PC-3 (cell line): ENCODE measurements around the gene AGAP1. TPM values are rescaled to one million over a fixed set of nuclear protein-coding genes. Genes with fewer than 3 reads are reported as not detected.

Experiments
- ATAC-seq: fragments of 200-7000 bp; cut with Tn5 transposase; 2 replicates; pipeline ENCODE4 v1.9.1; 2020; ENCODE audit warnings: mild to moderate bottlenecking, moderate library complexity
- BruUV-seq: library from RNA; stranded (reverse); fragments of 400-500 nt; replicated peaks from 2 replicates; lab custom pipeline; 2021; lab: Mats Ljungman, UMichigan
- CTCF ChIA-PET: fragments of 300-600 bp; sonication (Branson Sonifier 250); formaldehyde crosslinking; loops from one replicate; lab custom pipeline; 2022; ENCODE audit warnings: antibody characterized with exemption; lab: Charles Lee
- POLR2A ChIA-PET: fragments of 300-600 bp; sonication (Branson Sonifier 250); formaldehyde crosslinking; loops from one replicate; lab custom pipeline; 2022; ENCODE audit warnings: antibody characterized with exemption; ENCODE audit not compliant: unreplicated experiment; lab: Charles Lee
- DNase-seq: peaks from one replicate; pipeline ENCODE4 v3.0.0-alpha.2; 2015
- H2AFZ ChIP-seq: fragments of 300-600 bp; sonication (generic); 2 replicates; pipeline ENCODE4 v1.6.0; 2016; ENCODE audit warnings: antibody characterized with exemption, low read length
- H3F3A ChIP-seq: fragments of 300-600 bp; sonication (generic); one replicate; pipeline ENCODE4 v1.6.0; 2017; ENCODE audit warnings: antibody characterized with exemption, low read length, control low read depth, mild to moderate bottlenecking; ENCODE audit not compliant: unreplicated experiment
- H3K27ac ChIP-seq: fragments of 300-600 bp; sonication (generic); 2 replicates; pipeline ENCODE4 v1.5.1; 2016; ENCODE audit warnings: mild to moderate bottlenecking, low read length
- H3K27me3 ChIP-seq: fragments of 300-600 bp; sonication (generic); 2 replicates; pipeline ENCODE4 v1.6.1; 2016; ENCODE audit warnings: low read length, mixed read lengths
- H3K36me3 ChIP-seq: fragments of 300-600 bp; sonication (generic); 2 replicates; pipeline ENCODE4 v1.6.1; 2016; ENCODE audit warnings: low read depth, mixed run types, low read length, mixed read lengths
- H3K4me1 ChIP-seq: fragments of 300-600 bp; sonication (generic); 2 replicates; pipeline ENCODE4 v1.5.1; 2016; ENCODE audit warnings: low read length; ENCODE audit not compliant: insufficient read depth
- H3K4me2 ChIP-seq: fragments of 300-600 bp; sonication (generic); 2 replicates; pipeline ENCODE4 v1.6.0; 2016; ENCODE audit warnings: low read length
- H3K4me3 ChIP-seq: fragments of 300-600 bp; sonication (generic); 2 replicates; pipeline ENCODE4 v1.5.1; 2016; ENCODE audit warnings: mild to moderate bottlenecking, low read length, mixed read lengths
- H3K79me2 ChIP-seq: fragments of 300-600 bp; sonication (generic); 2 replicates; pipeline ENCODE4 v1.6.1; 2017; ENCODE audit warnings: low read length, mixed read lengths
- H3K9ac ChIP-seq: fragments of 300-600 bp; sonication (generic); 2 replicates; pipeline ENCODE4 v1.6.0; 2016; ENCODE audit warnings: mild to moderate bottlenecking, low read length
- H3K9me2 ChIP-seq: fragments of 300-600 bp; sonication (generic); replicated peaks from 2 replicates; pipeline ENCODE4 v1.6.1; 2016; ENCODE audit warnings: mixed run types, low read length, mixed read lengths
- H3K9me3 ChIP-seq: fragments of 300-600 bp; sonication (generic); 2 replicates; pipeline ENCODE4 v1.6.1; 2016; ENCODE audit warnings: low read length, mixed read lengths
- H4K20me1 ChIP-seq: fragments of 300-600 bp; sonication (generic); 2 replicates; pipeline ENCODE4 v1.6.1; 2016; ENCODE audit warnings: low read length, mixed read lengths
- CTCF ChIP-seq: fragments of 300-600 bp; sonication (generic); conservative IDR thresholded peaks from 2 replicates; pipeline ENCODE4 v1.5.1; 2017; ENCODE audit warnings: antibody characterized with exemption, low read depth, mild to moderate bottlenecking, low read length
- EZH2 ChIP-seq: fragments of 300-600 bp; sonication (generic); IDR thresholded peaks from one replicate; pipeline ENCODE4 v1.6.1; 2017; ENCODE audit warnings: antibody characterized with exemption, mild to moderate bottlenecking, low read length; ENCODE audit not compliant: unreplicated experiment
- EZH2phosphoT487 ChIP-seq: fragments of 300-600 bp; sonication (generic); IDR thresholded peaks from 2 replicates; pipeline ENCODE4 v1.6.1; 2018; ENCODE audit warnings: mild to moderate bottlenecking, antibody characterized with exemption, low read length, borderline replicate concordance
- intact Hi-C: fragments of 100-400 bp; cut with micrococcal nuclease; formaldehyde crosslinking; loops from 2 replicates; pipeline ENCODE4 v1.9.0; 2023
- total RNA-seq: library from RNA; depleted of rRNA; stranded (reverse); fragments of >200 nt; gene quantifications from 2 replicates; pipeline ENCODE4 v1.2.3, GENCODE V29; 2014

AGAP1 gene
- total RNA-seq, 1 experiment from 2014 or later: 31.0 TPM

GRCh38 chr2:235611756-235612155 is 117.9 kb downstream of the AGAP1 start:
- intact Hi-C loops: no loop called here
- H3K4me3 ChIP-seq: no peak overlapping the region
- H3K4me2 ChIP-seq: no peak overlapping the region
- CTCF ChIA-PET: no interaction called here
- H3K36me3 ChIP-seq: no peaks in the 10 kb centered on the region
- no peak overlapping the region for H3K27ac ChIP-seq
- H3K27me3 ChIP-seq: no peaks in the 10 kb centered on the region
- peaks cover 12% of the 10 kb centered on the region; the same call in 1 of the 2 replicates for H4K20me1 ChIP-seq
- no peaks in the 10 kb centered on the region for H3F3A ChIP-seq
- no peaks in the 10 kb centered on the region for H3K9me3 ChIP-seq
- peaks cover 100% of the 10 kb centered on the region for H3K79me2 ChIP-seq
- DNase-seq (no peak), ATAC-seq (no peak)
- BruUV-seq: no TSS peak
- TF ChIP-seq EZH2 (no peak), EZH2phosphoT487 (no peak), CTCF (no peak)
- H2AFZ ChIP-seq: no peak overlapping the region
- H3K9ac ChIP-seq: no peak overlapping the region
- POLR2A ChIA-PET: no interaction called here
- no peaks in the 10 kb centered on the region for H3K4me1 ChIP-seq
- H3K9me2 ChIP-seq: no peaks in the 10 kb centered on the region

- no peak overlapping the region for H3K9ac ChIP-seq
- intact Hi-C loops: no loop called here
- H2AFZ ChIP-seq: no peak overlapping the region
- TF ChIP-seq EZH2phosphoT487: no peak
- ChIA-PET CTCF (no interaction called here), POLR2A (no interaction called here)
- BruUV-seq: no TSS peak
- H4K20me1 ChIP-seq: peaks cover 12% of the 10 kb centered on the region; the same call in 1 of the 2 replicates
- H3K79me2 ChIP-seq: peaks cover 99% of the 10 kb centered on the region
- H3K36me3 ChIP-seq: no peaks in the 10 kb centered on the region
- no peaks in the 10 kb centered on the region for H3K27me3 ChIP-seq
- H3K9me3 ChIP-seq: no peaks in the 10 kb centered on the region
- H3K4me2 ChIP-seq: no peak overlapping the region
- H3K27ac ChIP-seq: no peak overlapping the region
- H3F3A ChIP-seq: no peaks in the 10 kb centered on the region
- H3K4me1 ChIP-seq: no peaks in the 10 kb centered on the region
- no peak overlapping the region for H3K4me3 ChIP-seq
- H3K9me2 ChIP-seq: no peaks in the 10 kb centered on the region
- DNase-seq (no peak), ATAC-seq (no peak)
Measured at GRCh38 chr2:235612181-235612950, 118.5 kb downstream of the AGAP1 start.

GRCh38 chr2:235613649-235614048 is 119.8 kb downstream of the AGAP1 start:
- peaks cover 9% of the 10 kb centered on the region; the same call in 1 of the 2 replicates for H4K20me1 ChIP-seq
- no peaks in the 10 kb centered on the region for H3K27me3 ChIP-seq
- H3K4me3 ChIP-seq: no peak overlapping the region
- ChIA-PET POLR2A (no interaction called here), CTCF (no interaction called here)
- intact Hi-C loops: no loop called here
- TF ChIP-seq EZH2phosphoT487 (no peak), EZH2 (no peak), CTCF (no peak)
- ATAC-seq (no peak), DNase-seq (no peak)
- H3K79me2 ChIP-seq: peaks cover 93% of the 10 kb centered on the region
- no peaks in the 10 kb centered on the region for H3K9me2 ChIP-seq
- H3K9ac ChIP-seq: no peak overlapping the region
- no peak overlapping the region for H3K27ac ChIP-seq
- no peaks in the 10 kb centered on the region for H3K9me3 ChIP-seq
- H3K36me3 ChIP-seq: no peaks in the 10 kb centered on the region
- peaks cover 12% of the 10 kb centered on the region for H3K4me1 ChIP-seq
- no peaks in the 10 kb centered on the region for H3F3A ChIP-seq
- no peak overlapping the region for H2AFZ ChIP-seq
- no TSS peak for BruUV-seq
- H3K4me2 ChIP-seq: no peak overlapping the region
